Fibroblast of skin of right biceps (primary cell): ENCODE results near the gene SMIM29.

ENCODE experiments used
- DNase-seq: peaks from one replicate; pipeline ENCODE4 v3.0.0-alpha.2; 2013

The SMIM29 gene

DNA sequence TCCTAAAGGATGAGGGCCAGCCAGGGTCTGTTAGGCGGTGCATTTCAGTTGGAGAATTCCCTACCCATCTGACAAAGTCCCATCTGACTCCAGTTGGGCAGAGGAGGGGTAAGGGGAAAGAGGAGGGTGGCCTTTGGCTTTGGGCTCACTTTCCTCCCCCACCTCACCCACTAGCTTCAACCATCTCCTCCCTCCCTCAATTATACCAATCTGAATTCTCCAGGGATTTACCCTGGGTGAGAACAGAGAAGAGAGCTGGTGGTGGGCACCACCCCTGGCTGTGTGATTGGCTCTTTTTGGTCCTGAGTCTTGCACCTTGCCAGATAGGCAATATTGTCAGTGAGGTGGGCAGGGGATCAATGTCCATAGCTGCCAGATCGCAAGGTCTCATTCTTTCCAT is 8.9 kb downstream of the SMIM29 start:
- DNase-seq = no peak

- DNase-seq = no peak
These were observed 9.3 kb downstream of the SMIM29 start for GRCh38 chr6:34239500-34239825.

GRCh38 chr6:34238585-34239499 is 10.0 kb downstream of the SMIM29 start:
- no peak for DNase-seq

DNA sequence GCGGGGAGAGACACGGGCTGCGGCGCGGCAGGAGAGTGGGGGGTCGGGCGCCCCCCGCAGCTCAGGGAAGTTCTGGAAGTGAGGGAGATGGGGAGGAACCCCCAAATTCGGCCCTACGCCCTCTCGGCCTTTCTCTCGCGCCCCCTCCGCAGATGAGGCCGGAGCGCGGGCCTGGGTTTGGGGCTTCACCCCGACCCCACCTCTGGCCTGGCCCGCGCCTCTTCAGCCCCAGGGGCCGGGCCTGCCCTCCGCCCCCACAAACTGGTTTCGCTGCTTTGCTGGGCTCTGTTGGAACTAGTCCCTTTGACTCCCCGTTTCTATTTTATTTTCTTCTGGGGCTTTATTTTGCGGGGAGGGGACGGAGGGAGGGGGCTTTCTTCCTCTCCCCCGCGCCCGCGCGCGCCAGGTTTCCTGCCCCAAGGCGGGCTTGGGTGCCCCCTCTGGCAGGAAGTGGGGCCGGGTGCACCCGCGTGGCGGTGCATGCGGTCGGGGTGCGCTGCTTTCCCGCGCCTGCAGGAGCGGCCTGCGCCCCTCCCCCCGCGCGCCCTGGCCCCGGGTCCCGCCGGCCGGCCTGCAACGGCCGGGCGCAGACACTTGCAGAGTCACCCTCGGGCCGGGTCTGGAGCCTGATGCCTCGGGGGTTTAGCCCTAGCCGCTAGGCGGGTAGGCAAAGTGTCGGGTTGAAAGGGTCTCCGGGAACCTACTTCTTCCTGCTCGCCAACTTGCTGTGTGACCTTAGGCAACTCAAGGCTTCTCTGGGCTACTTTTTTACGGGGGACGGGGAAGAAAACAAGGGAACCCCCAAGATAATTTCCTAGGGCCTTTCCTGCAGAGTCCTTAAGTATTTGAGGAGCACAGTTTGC is 10.9 kb downstream of the SMIM29 start:
- peak; percentile 65 for DNase-seq

- no peak for DNase-seq
These were observed 11.5 kb downstream of the SMIM29 start for GRCh38 chr6:34237316-34237721.

DNA sequence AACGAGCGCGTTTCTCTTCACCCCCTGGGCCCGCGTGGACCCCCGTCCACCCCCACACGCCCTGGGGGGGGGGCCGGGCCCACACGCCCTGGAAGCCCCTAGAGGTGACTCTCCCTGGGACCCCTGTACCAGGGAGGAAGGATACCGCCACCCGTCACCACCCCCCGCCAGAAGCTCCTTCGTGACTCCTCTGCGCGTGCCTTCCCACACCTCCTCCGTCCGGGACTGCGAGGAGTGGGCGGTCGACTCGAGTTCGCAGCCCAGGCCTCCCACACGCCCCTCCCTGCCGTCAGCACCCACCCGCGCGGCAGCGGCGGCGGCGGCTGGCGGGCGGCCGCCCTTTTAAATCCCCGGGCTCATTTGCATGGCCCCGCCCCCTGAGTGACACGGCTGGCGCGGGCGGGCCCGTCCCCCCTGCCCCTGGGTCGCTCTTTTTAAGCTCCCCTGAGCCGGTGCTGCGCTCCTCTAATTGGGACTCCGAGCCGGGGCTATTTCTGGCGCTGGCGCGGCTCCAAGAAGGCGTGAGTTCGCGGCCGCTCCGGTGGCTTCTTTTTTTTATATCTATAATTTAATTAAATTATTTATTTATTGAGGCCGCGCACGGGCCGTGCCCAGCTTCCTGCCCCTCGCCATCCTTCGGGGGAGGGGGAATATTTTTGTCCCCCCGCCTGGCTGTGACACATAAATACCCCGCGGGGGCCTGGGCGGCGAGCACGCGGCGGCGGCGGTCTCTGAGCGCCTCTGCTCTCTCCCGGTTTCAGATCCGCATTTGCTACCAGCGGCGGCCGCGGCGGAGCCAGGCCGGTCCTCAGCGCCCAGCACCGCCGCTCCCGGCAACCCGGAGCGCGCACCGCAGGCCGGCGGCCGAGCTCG is 12.1 kb downstream of the SMIM29 start, which contains the start of gene HMGA1:
HMGA1 (plus strand) TSS at position 431 of the 873 bp plus-strand sequence. CDS start 3,908 bp downstream, outside the sequence.
- peak; percentile 93 for DNase-seq

GRCh38 chr6:34236131-34236442 is 12.7 kb downstream of the SMIM29 start:
- no peak for DNase-seq

GRCh38 chr6:34235307-34236130 is 13.3 kb downstream of the SMIM29 start:
- peak; percentile 97 for DNase-seq

DNA sequence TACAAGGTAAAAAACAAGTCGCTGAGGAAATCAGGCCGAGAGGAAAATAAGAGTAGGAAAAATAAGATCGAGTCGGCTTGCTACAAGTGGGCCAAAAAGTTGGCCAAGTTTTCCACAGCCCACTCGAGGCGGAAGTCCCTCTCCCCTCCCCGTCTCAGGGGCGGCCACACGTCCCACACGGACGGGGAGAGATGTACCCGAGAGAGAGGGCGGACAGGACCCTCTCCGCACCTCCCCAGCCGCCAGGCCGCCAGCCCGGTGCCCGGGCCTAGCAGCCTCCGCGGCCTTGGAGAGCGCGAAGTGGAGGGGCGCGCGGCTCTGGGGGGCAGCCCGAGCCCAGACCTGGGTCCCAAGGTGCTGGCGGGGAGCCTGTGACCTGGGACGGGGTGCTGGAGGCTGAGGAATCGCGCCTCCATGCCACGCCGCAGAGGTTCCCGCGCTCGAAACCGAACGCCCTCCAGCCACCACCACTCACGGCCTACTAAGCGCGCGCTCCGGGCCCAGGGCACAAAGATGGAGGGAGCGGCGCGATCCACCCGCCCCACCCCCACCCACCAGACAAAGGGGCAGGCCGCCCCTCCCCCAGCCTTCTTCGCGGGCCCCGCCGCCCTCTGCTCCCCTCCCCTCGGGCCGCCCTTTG is 14.0 kb downstream of the SMIM29 start:
- DNase-seq = no peak

GRCh38 chr6:34233867-34234266 is 14.9 kb downstream of the SMIM29 start:
- DNase-seq = no peak

DNA sequence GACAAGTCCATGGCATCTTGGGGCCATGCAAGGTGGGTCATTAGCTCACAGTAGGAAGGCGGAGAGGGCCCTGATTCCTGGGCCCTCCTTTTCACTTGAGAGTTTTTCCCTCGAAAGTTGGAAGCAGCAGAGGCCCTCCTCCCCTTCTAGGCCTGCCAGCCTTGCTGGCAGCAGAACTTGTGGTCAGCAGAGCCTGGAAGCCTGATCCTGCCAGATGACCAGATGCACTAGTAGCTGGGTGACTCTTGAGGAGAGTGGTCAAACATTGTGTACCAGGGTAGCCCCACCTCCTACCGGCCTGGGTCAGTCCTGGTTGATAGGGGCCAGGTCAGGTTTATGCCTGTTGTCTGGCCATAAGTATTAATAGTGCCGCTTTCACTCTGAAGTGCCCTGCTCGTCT is 15.9 kb downstream of the SMIM29 start:
- no peak for DNase-seq

- DNase-seq = no peak
These were observed 17.1 kb downstream of the SMIM29 start for GRCh38 chr6:34231566-34232336.

GRCh38 chr6:34230653-34231371 is 18.0 kb downstream of the SMIM29 start:
- no peak for DNase-seq

- no peak for DNase-seq
These were observed 18.9 kb downstream of the SMIM29 start for GRCh38 chr6:34229877-34230276.

- no peak for DNase-seq
These were observed 20.9 kb downstream of the SMIM29 start for GRCh38 chr6:34227761-34228421.

DNA sequence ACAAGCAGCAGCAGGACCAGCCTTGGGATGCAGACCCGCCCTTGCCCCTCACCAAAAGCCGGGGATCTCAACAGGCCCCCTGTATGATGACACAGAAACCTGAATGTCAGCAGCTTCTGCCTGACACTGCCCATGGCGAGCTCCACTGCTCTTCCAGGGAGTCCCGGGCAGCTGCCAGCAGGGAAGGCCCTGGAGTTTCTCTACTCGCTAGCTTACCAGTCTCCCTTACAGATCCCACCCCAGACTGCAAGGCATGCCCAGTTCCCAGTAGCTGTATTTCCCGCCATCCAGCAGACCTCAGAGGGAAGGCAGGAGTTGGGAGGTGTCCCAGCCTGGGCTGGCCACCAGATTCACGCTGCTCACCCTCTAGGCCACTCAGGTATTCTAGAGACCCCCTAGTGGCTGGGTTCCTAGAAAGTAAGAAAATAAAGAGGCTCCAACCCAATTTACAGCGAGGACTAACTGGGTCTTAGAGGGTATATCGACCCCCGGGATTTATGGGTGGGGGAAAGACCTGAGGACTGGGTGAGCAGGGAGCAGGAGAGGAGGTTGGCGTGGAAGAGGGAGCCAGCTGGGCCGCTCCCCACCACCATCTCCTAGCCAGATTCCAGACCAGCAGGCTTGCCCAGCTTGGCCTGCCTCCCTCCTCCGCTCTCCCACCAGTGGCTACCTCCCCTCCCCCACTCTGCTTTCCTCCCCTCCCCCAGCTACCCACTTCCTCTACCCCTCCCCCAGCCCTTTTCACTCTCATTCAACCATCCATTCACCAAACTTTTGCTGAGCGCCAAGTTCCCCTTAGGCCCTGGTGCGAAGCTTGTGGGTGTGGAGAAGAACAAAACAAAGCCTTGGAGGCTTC is 21.8 kb downstream of the SMIM29 start:
- DNase-seq = no peak

DNA sequence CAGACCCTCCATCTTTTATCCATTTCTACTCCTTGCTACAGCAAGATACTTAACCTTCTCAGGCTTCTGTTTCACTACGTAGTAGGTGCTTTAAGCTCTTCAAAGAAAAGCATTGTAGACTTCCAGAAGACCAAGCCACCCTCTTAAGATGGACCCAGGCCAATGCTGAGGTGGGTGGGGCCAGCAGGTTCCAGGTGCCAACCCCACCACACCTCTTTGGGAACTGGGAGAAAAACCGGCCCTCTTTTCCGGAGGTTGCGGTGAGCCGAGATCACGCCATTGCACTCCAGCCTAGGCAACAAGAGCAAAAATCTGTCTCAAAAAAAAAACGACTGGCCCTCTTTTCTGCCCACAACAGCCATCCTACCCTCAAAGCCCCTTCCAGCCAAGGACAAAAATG is 22.7 kb downstream of the SMIM29 start:
- DNase-seq = no peak

GRCh38 chr6:34225551-34225950 is 23.3 kb downstream of the SMIM29 start:
- no peak for DNase-seq
